K562 (cell line): ENCODE results near the gene FSHR. TPM values are rescaled to one million over a fixed set of nuclear protein-coding genes. Genes with fewer than 3 reads are reported as not detected.

Experiments used
- ATAC-seq: fragments of 200-7000 bp; cut with Tn5 transposase; 3 replicates; pipeline ENCODE4 v1.9.1; 2020; ENCODE audit warnings: moderate library complexity
- BruUV-seq: library from RNA; stranded (reverse); fragments of 400-500 nt; replicated peaks from 2 replicates; lab custom pipeline; 2021; lab: Mats Ljungman, UMichigan
- CTCF ChIA-PET: fragments of 300-600 bp; formaldehyde crosslinking; extraction: SDS; loops from one replicate; lab custom pipeline; 2021; ENCODE audit warnings: low intra/inter-chr PET ratio; lab: Yijun Ruan, JAX
- POLR2A ChIA-PET: fragments of 300-600, 350-650 bp; sonication (Branson Sonifier 250); formaldehyde crosslinking; extraction: SDS; loops from one replicate; lab custom pipeline; 2021; ENCODE audit warnings: antibody characterized with exemption, inconsistent platforms; lab: Yijun Ruan, JAX
- DNase-seq, 4 experiments: peaks; one replicate each; pipeline versions ENCODE4 v3.0.0 to v3.0.0-alpha.2; 2011 to 2018; ENCODE audit warnings: low spot score in 3 of 4, mixed read lengths in 3 of 4; ENCODE audit errors: extremely low read depth in 1 of 4
- FAIRE-seq: peaks from 2 replicates; lab custom pipeline; 2011; peaks lifted over from hg19 to GRCh38; lab: Jason Lieb, UNC
- H2AFZ ChIP-seq: 2 replicates; pipeline ENCODE4 v1.6.0; 2011; ENCODE audit warnings: low read depth, low read length, control low read depth, inconsistent platforms
- H3K27ac ChIP-seq: fragments of 200-600 bp; 3 replicates; pipeline ENCODE4 v1.8.0; 2011; ENCODE audit warnings: low read depth, mild to moderate bottlenecking, control low read depth, inconsistent platforms, low read length, moderate library complexity, mixed read lengths; ENCODE audit errors: extremely low read depth
- H3K27me3 ChIP-seq, 2 experiments: fragments of 300-600 bp in 1 of 2; 2 replicates in 1 of 2; 3 replicates in 1 of 2; pipeline versions ENCODE4 v1.6.0 to v1.8.0; 2011; ENCODE audit warnings: inconsistent platforms in 2 of 2, low read length in 2 of 2, mild to moderate bottlenecking in 1 of 2, mixed read lengths in 1 of 2, moderate library complexity in 1 of 2; ENCODE audit not compliant: control insufficient read depth in 2 of 2, insufficient read depth in 2 of 2
- H3K36me3 ChIP-seq: fragments of 300-600 bp; 3 replicates; pipeline ENCODE4 v1.8.0; 2011; ENCODE audit warnings: mild to moderate bottlenecking, low read length, inconsistent platforms; ENCODE audit not compliant: control insufficient read depth, insufficient read depth
- H3K4me1 ChIP-seq, 2 experiments: fragments of 200-600 bp in 1 of 2; replicated peaks in 1 of 2; 2 replicates in 1 of 2; 3 replicates in 1 of 2; pipeline versions ENCODE4 v1.5.1 to v1.8.0; 2011; ENCODE audit warnings: inconsistent platforms in 2 of 2, low read length in 2 of 2, mild to moderate bottlenecking in 1 of 2, mixed read lengths in 1 of 2, moderate library complexity in 1 of 2; ENCODE audit not compliant: control insufficient read depth in 2 of 2, insufficient read depth in 2 of 2
- H3K4me2 ChIP-seq: 2 replicates; pipeline ENCODE4 v1.6.1; 2011; ENCODE audit warnings: low read length, control low read depth, inconsistent platforms, mixed read lengths; ENCODE audit not compliant: insufficient read depth
- H3K4me3 ChIP-seq: fragments of 200-600 bp; sonication (generic), shearing (Covaris generic); 2 replicates; pipeline ENCODE4 v1.5.1; 2016; ENCODE audit warnings: control low read depth, inconsistent platforms
- H3K79me2 ChIP-seq: fragments of 200-600 bp; 3 replicates; pipeline ENCODE4 v1.8.0; 2011; ENCODE audit warnings: low read length, inconsistent platforms; ENCODE audit not compliant: control insufficient read depth, insufficient read depth
- H3K9ac ChIP-seq, 2 experiments: 2 replicates each; pipeline versions ENCODE4 v1.6.0 to v1.6.1; 2011; ENCODE audit warnings: low read depth in 2 of 2, low read length in 2 of 2, control low read depth in 1 of 2, inconsistent platforms in 1 of 2, mild to moderate bottlenecking in 1 of 2, mixed read lengths in 1 of 2; ENCODE audit not compliant: insufficient read depth in 1 of 2
- H3K9me1 ChIP-seq: one replicate; pipeline ENCODE4 v1.6.0; 2011; ENCODE audit warnings: inconsistent platforms, mild to moderate bottlenecking, low read length, moderate library complexity; ENCODE audit not compliant: control insufficient read depth, insufficient read depth
- H3K9me3 ChIP-seq: replicated peaks from 2 replicates; pipeline ENCODE4 v1.5.1; 2011; ENCODE audit warnings: low read depth, low read length, inconsistent platforms; ENCODE audit not compliant: control insufficient read depth, insufficient read depth
- H4K20me1 ChIP-seq: replicated peaks from 2 replicates; pipeline ENCODE4 v1.6.1; 2011; ENCODE audit warnings: low read length, inconsistent platforms, mixed read lengths; ENCODE audit not compliant: control insufficient read depth, insufficient read depth
- CC2D1A ChIP-seq: fragments of 450-650 bp; IDR thresholded peaks from 2 replicates; pipeline ENCODE4 v1.6.1; 2017; ENCODE audit warnings: mild to moderate bottlenecking
- CTBP1 ChIP-seq: fragments of 450-650 bp; IDR thresholded peaks from 2 replicates; pipeline ENCODE4 v1.6.1; 2016; ENCODE audit warnings: borderline replicate concordance
- DACH1 ChIP-seq: fragments of 450-650 bp; IDR thresholded peaks from 2 replicates; pipeline ENCODE4 v1.6.1; 2018; ENCODE audit not compliant: partially characterized antibody
- KLF10 ChIP-seq: fragments of 250-450 bp; sonication (Bioruptor Pico); IDR thresholded peaks from 2 replicates; pipeline ENCODE4 v1.6.1; 2021; ENCODE audit warnings: matching md5 sums
- NFATC3 ChIP-seq: fragments of 450-650 bp; IDR thresholded peaks from 2 replicates; pipeline ENCODE4 v1.6.1; 2017; ENCODE audit warnings: mild to moderate bottlenecking
- STAT5B ChIP-seq: fragments of 250-450 bp; sonication (Bioruptor Pico); IDR thresholded peaks from 2 replicates; pipeline ENCODE4 v1.8.0; 2021; ENCODE audit warnings: mild to moderate bottlenecking, inconsistent platforms
- TFAM ChIP-seq: fragments of 250-450 bp; sonication (Bioruptor Pico); conservative IDR thresholded peaks from 2 replicates; pipeline ENCODE4 v1.5.0; 2021; ENCODE audit warnings: mild to moderate bottlenecking, moderate library complexity
- THRAP3 ChIP-seq: fragments of 450-650 bp; IDR thresholded peaks from 2 replicates; pipeline ENCODE4 v1.6.1; 2016; ENCODE audit warnings: mild to moderate bottlenecking, inconsistent platforms, borderline replicate concordance
- XRCC4 ChIP-seq: IDR thresholded peaks from one replicate; pipeline ENCODE4 v1.6.1; 2011; ENCODE audit not compliant: insufficient read depth, insufficient read length; ENCODE audit errors: extremely low read depth
- ZNF133 ChIP-seq: fragments of 250-450 bp; sonication (Bioruptor Pico); IDR thresholded peaks from 2 replicates; pipeline ENCODE4 v1.4.0; 2020; ENCODE audit warnings: mild to moderate bottlenecking
- ZNF277 ChIP-seq: fragments of 250-450 bp; sonication (Bioruptor Pico); IDR thresholded peaks from 2 replicates; pipeline ENCODE4 v1.8.0; 2022; ENCODE audit warnings: inconsistent platforms, mild to moderate bottlenecking, moderate library complexity, borderline replicate concordance
- ZNF316 ChIP-seq: fragments of 450-650 bp; IDR thresholded peaks from 2 replicates; pipeline ENCODE4 v1.6.1; 2016
- ZNF408 ChIP-seq: fragments of 250-450 bp; sonication (Bioruptor Pico); IDR thresholded peaks from 2 replicates; pipeline ENCODE4 v1.4.0; 2020; ENCODE audit warnings: low read depth, mild to moderate bottlenecking, moderate library complexity
- WGBS: fragments of 100-300 bp; shearing (Covaris generic); methylation state at CpG from one replicate; pipeline ENCODE4 v1.1.6; 2016; ENCODE audit warnings: low coverage, mixed read lengths; ENCODE audit not compliant: insufficient coverage; ENCODE audit errors: missing lambda C conversion rate; 5-methylcytosine and 5-hydroxymethylcytosine counted together
- in situ Hi-C: fragments of 300-500 bp; cut with MboI; formaldehyde crosslinking; loops from 4 replicates; pipeline ENCODE4 v1.15.0; 2018; ENCODE audit warnings: inconsistent platforms, mixed read lengths
- intact Hi-C: fragments of 100-400 bp; cut with micrococcal nuclease; formaldehyde crosslinking; loops from 2 replicates; pipeline ENCODE4 v1.14.2; 2022
- polyA plus RNA-seq, 8 experiments: library from polyadenylated mRNA; depleted of rRNA in 4 of 8; stranded (reverse) in 5 of 8; unstranded in 3 of 8; fragments of >200 nt; fragmentation: Nextera tagmentation in 2 of 8; fragmentation: Illumina TruSeq in 1 of 8; extraction: Ambion mirVana in 2 of 8; extraction: Trizol in 1 of 8; gene quantifications; 2 replicates each; pipeline versions ENCODE4 v1.2.1 to v1.2.3, GENCODE V29; 2011 to 2014; ENCODE audit warnings: inconsistent platforms in 1 of 8, missing spikeins in 1 of 8
- total RNA-seq, 7 experiments: library from RNA; depleted of rRNA in 6 of 7; stranded (reverse); fragments of >200 nt in 6 of 7; fragmentation: Illumina TruSeq in 2 of 7; extraction: Trizol in 2 of 7; gene quantifications; 2 replicates each; pipeline versions ENCODE4 v1.2.1 to v1.2.3, GENCODE V29; 2011 to 2021; ENCODE audit warnings: low replicate concordance in 1 of 7

Gene FSHR
- total and polyA plus RNA-seq, 9 of the 15 experiments (the other 6 are each of a cell fraction or from before 2014, with no cell fraction given): not detected

- ATAC-seq (no peak), FAIRE-seq (no peak), DNase-seq (no peak)
- H3K9me1 ChIP-seq: no peaks in the 10 kb centered on the region
- in situ Hi-C loops: no loop called here
- no TSS peak for BruUV-seq
- no peaks in the 10 kb centered on the region; the same call in 1 of the 2 replicates for H3K9me3 ChIP-seq
- no peaks in the 10 kb centered on the region for H3K4me1 ChIP-seq
- no peaks in the 10 kb centered on the region for H3K79me2 ChIP-seq
- TF ChIP-seq TFAM (no peak), ZNF277 (CRISPR knock-in tag) (no peak), CTBP1 (no peak), ZNF133 (no peak), CC2D1A (no peak), ZNF316 (no peak), THRAP3 (no peak), NFATC3 (no peak), XRCC4 (no peak), KLF10 (no peak), DACH1 (no peak), ZNF408 (CRISPR knock-in tag) (no peak), STAT5B (no peak)
- H3K4me2 ChIP-seq: no peak overlapping the region
- intact Hi-C loops: no loop called here
- POLR2A ChIA-PET: no interaction called here
- no peak overlapping the region for H3K27ac ChIP-seq
- no peak overlapping the region for H3K4me3 ChIP-seq
- H3K27me3 ChIP-seq: no peaks in the 10 kb centered on the region
- 0% methylated on average over 1 of the region's 1 CpG for WGBS
- H4K20me1 ChIP-seq: no peaks in the 10 kb centered on the region
- no peak overlapping the region for H3K9ac ChIP-seq
- CTCF ChIA-PET: no interaction called here
- no peaks in the 10 kb centered on the region for H3K36me3 ChIP-seq
- H2AFZ ChIP-seq: no peak overlapping the region
These were observed 118.8 kb downstream of the FSHR start for GRCh38 chr2:49035481-49035880.
